Neural crest cell (in vitro differentiated cells): ENCODE data around the gene SLC8A3. TPM values are rescaled to one million over a fixed set of nuclear protein-coding genes. Genes with fewer than 3 reads are reported as not detected.

Experiments used
- DNase-seq: peaks from one replicate; pipeline ENCODE4 v3.0.0; 2021; ENCODE audit warnings: low read depth, mixed read lengths, low spot score
- H3K27ac Mint-ChIP-seq: one replicate; pipeline ENCODE4 v1.8.0; 2021; ENCODE audit warnings: mild to moderate bottlenecking, mixed read lengths; ENCODE audit not compliant: unreplicated experiment
- H3K27me3 Mint-ChIP-seq: 2 replicates; pipeline ENCODE4 v1.8.0; 2021; ENCODE audit warnings: low read depth, mild to moderate bottlenecking, mixed read lengths
- H3K36me3 Mint-ChIP-seq: 2 replicates; pipeline ENCODE4 v1.8.0; 2021; ENCODE audit warnings: low read depth, mild to moderate bottlenecking, mixed read lengths
- H3K4me1 Mint-ChIP-seq: 2 replicates; pipeline ENCODE4 v1.8.0; 2021; ENCODE audit warnings: mixed read lengths
- H3K4me3 Mint-ChIP-seq: one replicate; pipeline ENCODE4 v1.8.0; 2021; ENCODE audit warnings: mild to moderate bottlenecking, mixed read lengths
- H3K9me3 Mint-ChIP-seq: 2 replicates; pipeline ENCODE4 v1.8.0; 2021; ENCODE audit warnings: mixed read lengths
- total RNA-seq: library from RNA; stranded (reverse); gene quantifications from 2 replicates; pipeline ENCODE4 v1.2.1, GENCODE V29; 2021
- TF ChIP-seq, protein P1 (sequence below): fragments of 200-600 bp; sonication (generic); conservative IDR thresholded peaks from 2 replicates; pipeline ENCODE4 v1.5.0; 2021; ENCODE audit warnings: antibody characterized with exemption, mild to moderate bottlenecking

The SLC8A3 gene
- total RNA-seq, 1 donor from 2014 or later, result 1.2 TPM

DNA sequence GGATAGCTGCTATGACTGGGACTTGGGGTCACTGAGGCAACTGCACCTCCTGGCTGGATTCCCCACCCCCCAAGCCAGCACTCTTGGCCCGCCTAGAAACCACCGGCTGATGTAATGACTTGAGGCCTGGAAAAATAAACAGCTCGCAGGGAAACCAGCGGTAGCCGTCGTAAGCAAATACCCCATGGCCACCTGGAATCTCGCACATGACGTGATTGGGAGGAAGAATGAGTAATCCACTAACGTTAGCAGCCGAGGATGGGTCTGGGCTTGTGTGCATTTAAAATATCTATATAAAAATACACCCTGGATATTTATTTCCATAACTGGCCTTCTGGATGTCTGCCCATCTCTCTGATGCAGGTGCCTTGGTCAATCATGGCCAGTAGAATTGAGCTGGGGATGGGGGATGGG lies 189.5 kb downstream of the SLC8A3 start:
- no peak for DNase-seq
- TF ChIP-seq, protein P1, sequence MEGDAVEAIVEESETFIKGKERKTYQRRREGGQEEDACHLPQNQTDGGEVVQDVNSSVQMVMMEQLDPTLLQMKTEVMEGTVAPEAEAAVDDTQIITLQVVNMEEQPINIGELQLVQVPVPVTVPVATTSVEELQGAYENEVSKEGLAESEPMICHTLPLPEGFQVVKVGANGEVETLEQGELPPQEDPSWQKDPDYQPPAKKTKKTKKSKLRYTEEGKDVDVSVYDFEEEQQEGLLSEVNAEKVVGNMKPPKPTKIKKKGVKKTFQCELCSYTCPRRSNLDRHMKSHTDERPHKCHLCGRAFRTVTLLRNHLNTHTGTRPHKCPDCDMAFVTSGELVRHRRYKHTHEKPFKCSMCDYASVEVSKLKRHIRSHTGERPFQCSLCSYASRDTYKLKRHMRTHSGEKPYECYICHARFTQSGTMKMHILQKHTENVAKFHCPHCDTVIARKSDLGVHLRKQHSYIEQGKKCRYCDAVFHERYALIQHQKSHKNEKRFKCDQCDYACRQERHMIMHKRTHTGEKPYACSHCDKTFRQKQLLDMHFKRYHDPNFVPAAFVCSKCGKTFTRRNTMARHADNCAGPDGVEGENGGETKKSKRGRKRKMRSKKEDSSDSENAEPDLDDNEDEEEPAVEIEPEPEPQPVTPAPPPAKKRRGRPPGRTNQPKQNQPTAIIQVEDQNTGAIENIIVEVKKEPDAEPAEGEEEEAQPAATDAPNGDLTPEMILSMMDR, result no peak
- no peak overlapping the region for H3K4me3 Mint-ChIP-seq
- H3K9me3 Mint-ChIP-seq, result peaks cover 5% of the 10 kb centered on the region
- H3K27me3 Mint-ChIP-seq, result no peaks in the 10 kb centered on the region
- H3K36me3 Mint-ChIP-seq, result peaks cover 67% of the 10 kb centered on the region
- peaks cover 56% of the 10 kb centered on the region for H3K4me1 Mint-ChIP-seq
- H3K27ac Mint-ChIP-seq, result peak overlapping the region; percentile 57

DNA sequence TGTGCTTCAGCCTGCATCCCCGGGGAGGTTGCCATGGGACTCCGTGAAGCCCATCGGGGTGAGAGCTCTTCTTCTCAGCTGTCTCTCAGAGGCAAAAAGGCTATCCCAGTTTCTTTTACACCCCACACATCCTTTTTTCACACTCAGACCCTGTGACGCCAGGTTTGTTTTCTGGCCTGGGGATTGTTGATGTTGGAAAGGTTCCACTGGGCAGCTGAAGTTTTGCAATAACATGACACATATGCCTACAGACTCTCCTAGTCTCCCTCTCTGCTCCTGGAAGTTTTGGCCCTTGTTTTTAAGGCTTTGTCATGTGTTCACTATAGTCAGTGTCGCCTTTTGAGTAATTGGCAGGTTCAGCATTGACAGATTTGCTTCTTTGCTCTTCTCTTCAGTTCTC lies 190.9 kb downstream of the SLC8A3 start:
- H3K4me3 Mint-ChIP-seq, result no peak overlapping the region
- TF ChIP-seq, protein P1, result no peak
- peaks cover 64% of the 10 kb centered on the region for H3K36me3 Mint-ChIP-seq
- H3K9me3 Mint-ChIP-seq, result peaks cover 7% of the 10 kb centered on the region
- no peaks in the 10 kb centered on the region for H3K27me3 Mint-ChIP-seq
- peaks cover 57% of the 10 kb centered on the region for H3K4me1 Mint-ChIP-seq
- no peak overlapping the region for H3K27ac Mint-ChIP-seq
- DNase-seq, result no peak

DNA sequence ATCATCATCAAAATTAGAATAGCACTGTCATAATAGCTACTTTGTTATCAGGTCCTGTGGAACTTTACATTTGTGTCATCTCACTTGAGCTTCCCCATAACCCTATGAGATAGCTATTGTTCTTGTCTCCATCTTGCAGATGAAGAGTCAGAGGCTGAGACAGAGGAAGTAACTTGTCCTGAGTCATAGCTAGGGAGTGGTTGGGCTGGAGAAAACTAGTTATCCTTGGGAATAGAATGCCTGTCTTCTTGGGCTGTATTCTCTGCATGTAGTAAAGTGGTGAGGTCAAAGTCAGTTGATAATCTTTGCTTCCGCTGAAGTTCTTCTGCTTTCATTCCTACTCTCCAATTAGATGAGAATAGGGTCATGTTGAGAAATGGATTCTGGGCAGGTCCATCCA lies 192.5 kb downstream of the SLC8A3 start:
- Mint-ChIP-seq H3K4me3 (no peak overlapping the region), H3K27me3 (no peaks in the 10 kb centered on the region), H3K36me3 (peaks cover 63% of the 10 kb centered on the region), H3K9me3 (peaks cover 8% of the 10 kb centered on the region), H3K27ac (no peak overlapping the region), H3K4me1 (peaks cover 64% of the 10 kb centered on the region)
- TF ChIP-seq, protein P1, result no peak
- DNase-seq, result no peak

Other genes starting within 250 kb of the SLC8A3 start
- gene COX16, start 170.7 kb upstream of the SLC8A3 start, total RNA-seq, result 48.6 and 55.9 TPM in 2 replicates
- 27.0 and 29.1 TPM in 2 replicates for gene SYNJ2BP, start 228.1 kb upstream of the SLC8A3 start, total RNA-seq